ENCODE results near the gene LRRC9.

The LRRC9 gene

DNA sequence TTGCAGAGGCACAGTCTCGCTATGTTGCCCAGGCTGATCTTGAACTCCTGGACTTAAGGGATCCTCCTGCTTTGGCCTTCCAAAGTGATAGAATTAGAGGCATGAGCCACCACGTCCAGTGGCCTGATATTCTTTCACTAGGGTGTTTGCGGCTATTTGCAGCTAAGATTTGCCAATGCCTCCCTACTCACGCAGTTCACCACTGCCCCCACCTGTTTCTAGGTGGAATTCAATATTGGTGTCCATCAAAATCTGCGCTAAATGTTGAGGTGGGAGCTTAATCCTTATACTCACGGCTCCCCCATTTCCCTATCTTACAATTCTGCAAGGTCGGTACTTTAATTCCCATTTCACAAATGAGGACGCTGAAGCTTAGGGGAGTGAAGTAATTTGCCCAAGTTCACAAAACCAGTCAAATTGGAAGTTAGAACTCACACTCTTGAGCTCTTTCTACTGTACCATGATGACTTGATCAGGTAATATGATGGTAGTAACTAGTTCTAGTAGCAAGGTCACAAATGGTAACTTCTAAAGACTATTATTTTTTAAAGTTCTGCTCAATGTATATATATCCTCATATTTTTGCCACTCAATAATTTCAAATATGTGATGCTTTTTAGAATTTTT is 22.1 kb upstream of the LRRC9 start:
- no peak overlapping the region for H3K27ac ChIP-seq (ENCODE audit: low read depth, low read length)
- no peaks in the 10 kb centered on the region for H3K9me2 ChIP-seq (replicated peaks; ENCODE audit: control insufficient read depth, low read length)
- no peaks in the 10 kb centered on the region for H3K79me2 ChIP-seq (ENCODE audit: control insufficient read depth, low read length)
- H3K4me3 ChIP-seq (ENCODE audit: low read length): no peak overlapping the region
- H3K4me1 ChIP-seq (ENCODE audit: control insufficient read depth, low read length): no peaks in the 10 kb centered on the region
- H3K4me2 ChIP-seq (ENCODE audit: low read length): no peak overlapping the region
- no peaks in the 10 kb centered on the region for H4K20me1 ChIP-seq (ENCODE audit: control insufficient read depth, insufficient read depth, low read depth, low read length)
- H3K9me3 ChIP-seq (ENCODE audit: control insufficient read depth, insufficient read depth, low read length): no peaks in the 10 kb centered on the region
- H3K36me3 ChIP-seq (ENCODE audit: control insufficient read depth, low read length): no peaks in the 10 kb centered on the region
- no peaks in the 10 kb centered on the region for H3F3A ChIP-seq (ENCODE audit: control insufficient read depth, insufficient read depth)
- TF ChIP-seq, protein P1, sequence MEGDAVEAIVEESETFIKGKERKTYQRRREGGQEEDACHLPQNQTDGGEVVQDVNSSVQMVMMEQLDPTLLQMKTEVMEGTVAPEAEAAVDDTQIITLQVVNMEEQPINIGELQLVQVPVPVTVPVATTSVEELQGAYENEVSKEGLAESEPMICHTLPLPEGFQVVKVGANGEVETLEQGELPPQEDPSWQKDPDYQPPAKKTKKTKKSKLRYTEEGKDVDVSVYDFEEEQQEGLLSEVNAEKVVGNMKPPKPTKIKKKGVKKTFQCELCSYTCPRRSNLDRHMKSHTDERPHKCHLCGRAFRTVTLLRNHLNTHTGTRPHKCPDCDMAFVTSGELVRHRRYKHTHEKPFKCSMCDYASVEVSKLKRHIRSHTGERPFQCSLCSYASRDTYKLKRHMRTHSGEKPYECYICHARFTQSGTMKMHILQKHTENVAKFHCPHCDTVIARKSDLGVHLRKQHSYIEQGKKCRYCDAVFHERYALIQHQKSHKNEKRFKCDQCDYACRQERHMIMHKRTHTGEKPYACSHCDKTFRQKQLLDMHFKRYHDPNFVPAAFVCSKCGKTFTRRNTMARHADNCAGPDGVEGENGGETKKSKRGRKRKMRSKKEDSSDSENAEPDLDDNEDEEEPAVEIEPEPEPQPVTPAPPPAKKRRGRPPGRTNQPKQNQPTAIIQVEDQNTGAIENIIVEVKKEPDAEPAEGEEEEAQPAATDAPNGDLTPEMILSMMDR (IDR thresholded peaks at IDR 0.05; ENCODE audit: low read depth, low read length, poor library complexity, severe bottlenecking): peak; percentile 44
- no peak for TF ChIP-seq EZH2phosphoT487 (IDR thresholded peaks at IDR 0.05; ENCODE audit: borderline replicate concordance, low read length)
- H3K27me3 ChIP-seq (ENCODE audit: control insufficient read depth, low read length): peaks cover 17% of the 10 kb centered on the region

DNA sequence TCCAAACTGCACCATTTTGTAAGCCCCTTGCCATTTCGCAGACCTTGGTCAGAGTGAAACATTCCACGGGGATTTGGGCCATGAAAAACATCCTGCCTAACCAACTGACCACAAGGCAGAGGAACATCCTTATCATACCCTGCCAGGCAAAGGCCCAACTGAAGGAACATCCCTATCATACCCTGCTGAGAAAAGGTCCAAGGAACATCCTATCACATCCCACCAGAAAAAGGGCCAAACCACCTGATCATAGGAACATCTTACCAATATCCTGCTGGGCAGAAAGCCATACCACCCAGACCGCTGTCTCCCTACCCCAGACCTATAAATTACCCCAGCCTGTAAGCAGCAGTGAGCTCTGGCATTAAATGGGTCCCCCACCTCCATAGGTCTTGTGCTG is 19.4 kb upstream of the LRRC9 start:
- H4K20me1 ChIP-seq (ENCODE audit: control insufficient read depth, insufficient read depth, low read depth, low read length): no peaks in the 10 kb centered on the region
- H3K27ac ChIP-seq (ENCODE audit: low read depth, low read length): no peak overlapping the region
- no peak for TF ChIP-seq EZH2phosphoT487 (IDR thresholded peaks at IDR 0.05; ENCODE audit: borderline replicate concordance, low read length)
- TF ChIP-seq, protein P1 (IDR thresholded peaks at IDR 0.05; ENCODE audit: low read depth, low read length, poor library complexity, severe bottlenecking): no peak
- peaks cover 17% of the 10 kb centered on the region for H3K27me3 ChIP-seq (ENCODE audit: control insufficient read depth, low read length)
- H3K36me3 ChIP-seq (ENCODE audit: control insufficient read depth, low read length): no peaks in the 10 kb centered on the region
- no peaks in the 10 kb centered on the region for H3K79me2 ChIP-seq (ENCODE audit: control insufficient read depth, low read length)
- no peak overlapping the region for H3K4me2 ChIP-seq (ENCODE audit: low read length)
- H3K9me3 ChIP-seq (ENCODE audit: control insufficient read depth, insufficient read depth, low read length): no peaks in the 10 kb centered on the region
- H3F3A ChIP-seq (ENCODE audit: control insufficient read depth, insufficient read depth): no peaks in the 10 kb centered on the region
- H3K4me1 ChIP-seq (ENCODE audit: control insufficient read depth, low read length): no peaks in the 10 kb centered on the region
- no peaks in the 10 kb centered on the region for H3K9me2 ChIP-seq (replicated peaks; ENCODE audit: control insufficient read depth, low read length)
- H3K4me3 ChIP-seq (ENCODE audit: low read length): no peak overlapping the region

DNA sequence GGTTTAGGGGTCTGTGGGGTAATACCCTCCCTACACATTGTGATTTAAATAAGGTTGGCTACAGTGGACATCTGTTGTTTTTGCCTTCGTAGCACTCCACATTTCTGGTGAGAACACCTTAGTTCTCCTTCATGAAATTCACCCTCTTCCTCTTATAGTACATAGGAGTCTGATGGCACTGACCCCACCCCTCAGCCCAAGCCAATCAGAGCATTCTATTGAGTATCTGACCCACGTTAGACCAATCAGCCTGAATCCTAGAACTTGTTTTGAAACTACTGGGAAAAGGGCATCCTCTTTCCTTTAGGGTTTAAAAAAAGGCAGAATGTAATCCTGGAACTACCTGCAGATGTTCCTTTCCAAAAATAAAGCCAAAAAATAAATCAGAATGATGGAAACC is 15.8 kb upstream of the LRRC9 start:
- no peak for TF ChIP-seq EZH2phosphoT487 (IDR thresholded peaks at IDR 0.05; ENCODE audit: borderline replicate concordance, low read length)
- TF ChIP-seq, protein P1 (IDR thresholded peaks at IDR 0.05; ENCODE audit: low read depth, low read length, poor library complexity, severe bottlenecking): no peak
- Histone ChIP-seq H3K4me3 (ENCODE audit: low read length) (no peak overlapping the region), H4K20me1 (ENCODE audit: control insufficient read depth, insufficient read depth, low read depth, low read length) (no peaks in the 10 kb centered on the region), H3K4me2 (ENCODE audit: low read length) (no peak overlapping the region), H3K79me2 (ENCODE audit: control insufficient read depth, low read length) (no peaks in the 10 kb centered on the region), H3K27ac (ENCODE audit: low read depth, low read length) (no peak overlapping the region), H3K9me3 (ENCODE audit: control insufficient read depth, insufficient read depth, low read length) (no peaks in the 10 kb centered on the region), H3K27me3 (ENCODE audit: control insufficient read depth, low read length) (no peaks in the 10 kb centered on the region), H3K4me1 (ENCODE audit: control insufficient read depth, low read length) (no peaks in the 10 kb centered on the region), H3K9me2 (replicated peaks; ENCODE audit: control insufficient read depth, low read length) (no peaks in the 10 kb centered on the region), H3F3A (ENCODE audit: control insufficient read depth, insufficient read depth) (no peaks in the 10 kb centered on the region), H3K36me3 (ENCODE audit: control insufficient read depth, low read length) (no peaks in the 10 kb centered on the region)
